ENCODE results near the gene RAB3D.
"Not testable (repeated sequence)": the region's sequence is repeated elsewhere in the genome, so short reads cannot be mapped to it uniquely, and the experiment has no call there.

Gene RAB3D

GRCh38 chr19:11339254-11340098 is at the start of gene RAB3D:
Gene RAB3D (minus strand): TSS chr19:11339657. CDS start chr19:11337399, 2,258 bp downstream.
- DNase-seq, result peak; percentile 83 to 92

- DNase-seq, result no peak
These were observed 47.9 kb upstream of the RAB3D start for GRCh38 chr19:11387162-11388034.

- no peak for DNase-seq
These were observed 45.3 kb upstream of the RAB3D start for GRCh38 chr19:11384778-11385129.

GRCh38 chr19:11383706-11384048 is 44.2 kb upstream of the RAB3D start:
- no peak for DNase-seq

- DNase-seq, result no peak
These were observed 43.6 kb upstream of the RAB3D start for GRCh38 chr19:11382898-11383705.

- peak; percentile 94 to 97 for DNase-seq
These were observed 41.4 kb upstream of the RAB3D start for GRCh38 chr19:11380653-11381537.

GRCh38 chr19:11379857-11380350 is 40.4 kb upstream of the RAB3D start:
- DNase-seq, result no peak

- DNase-seq, result not testable (repeated sequence)
These were observed 39.9 kb upstream of the RAB3D start for GRCh38 chr19:11379269-11379845.

GRCh38 chr19:11378319-11379189 is 39.1 kb upstream of the RAB3D start:
- DNase-seq, result peak in 1 of 2 experiments; percentile 38

GRCh38 chr19:11377756-11378155 is 38.3 kb upstream of the RAB3D start:
- DNase-seq, result no peak

GRCh38 chr19:11377237-11377636 is 37.8 kb upstream of the RAB3D start:
- peak in 1 of 2 experiments; percentile 55 for DNase-seq

- DNase-seq, result no peak
These were observed 35.9 kb upstream of the RAB3D start for GRCh38 chr19:11375143-11375948.

GRCh38 chr19:11374433-11375142 is 35.1 kb upstream of the RAB3D start, which contains the start of gene SWSAP1:
Gene SWSAP1 (plus strand): TSS chr19:11374666. CDS start chr19:11374681, 15 bp downstream.
- peak; percentile 98 to 99 for DNase-seq

GRCh38 chr19:11373885-11374432 is 34.5 kb upstream of the RAB3D start:
- DNase-seq, result no peak

- peak; percentile 64 to 73 for DNase-seq
These were observed 33.9 kb upstream of the RAB3D start for GRCh38 chr19:11373166-11373884.

- DNase-seq, result no peak
These were observed 31.3 kb upstream of the RAB3D start for GRCh38 chr19:11370744-11371143.

- DNase-seq, result no peak
These were observed 28.1 kb upstream of the RAB3D start for GRCh38 chr19:11367528-11367927.

Data from NCI-H446 (cell line).